H54 (cell line): ENCODE results near the gene NDUFAB1.
"Not testable (repeated sequence)": the region's sequence is repeated elsewhere in the genome, so short reads cannot be mapped to it uniquely, and the experiment has no call there.

Experiments used
- DNase-seq: peaks from one replicate; pipeline ENCODE4 v3.0.0; 2011; ENCODE audit warnings: low spot score, mixed read lengths; ENCODE audit not compliant: insufficient read length
- FAIRE-seq: peaks from 3 replicates; lab custom pipeline; 2011; peaks lifted over from hg19 to GRCh38; lab: Jason Lieb, UNC
- POLR2A ChIP-seq: IDR thresholded peaks from 2 replicates; pipeline ENCODE4 v1.6.1; 2011; ENCODE audit warnings: low read depth, mild to moderate bottlenecking, low read length

Gene NDUFAB1

GRCh38 chr16:23595951-23596720, at the start of gene NDUFAB1:
NDUFAB1 (minus strand) TSS chr16:23596316; CDS start chr16:23596290, 26 bp downstream.
- DNase-seq (peak; percentile 89), FAIRE-seq (no peak)
- TF ChIP-seq POLR2A: peak; percentile 60

GRCh38 chr16:23642246-23642774, 46.2 kb upstream of the NDUFAB1 start:
- FAIRE-seq (no peak), DNase-seq (no peak)
- no peak for TF ChIP-seq POLR2A

GRCh38 chr16:23640931-23641765, 45.0 kb upstream of the NDUFAB1 start, which contains the start of the genes DCTN5 and PALB2:
DCTN5 (plus strand) TSS chr16:23641466; CDS start chr16:23641543, 77 bp downstream.
PALB2 (minus strand) TSS chr16:23641310; CDS start chr16:23641157, 153 bp downstream.
- DNase-seq (peak; percentile 78), FAIRE-seq (peak; percentile 36)
- TF ChIP-seq POLR2A: peak; percentile 48

DNA sequence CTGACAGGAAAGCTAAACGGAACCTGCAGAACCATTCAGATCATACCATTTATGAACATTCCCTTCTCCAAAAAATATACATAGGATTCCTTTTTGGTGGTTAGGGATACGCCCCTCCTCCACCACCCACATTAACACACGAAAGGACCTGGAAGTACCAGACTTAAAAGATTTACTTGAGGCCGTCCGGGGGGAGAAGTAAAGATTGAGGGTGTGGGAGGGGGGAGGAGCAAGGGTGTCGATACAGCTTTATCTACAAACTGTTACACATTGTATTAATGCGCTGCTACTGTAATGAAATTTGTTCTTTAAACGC, 44.5 kb upstream of the NDUFAB1 start:
- no peak for TF ChIP-seq POLR2A
- FAIRE-seq (no peak), DNase-seq (no peak)

DNA sequence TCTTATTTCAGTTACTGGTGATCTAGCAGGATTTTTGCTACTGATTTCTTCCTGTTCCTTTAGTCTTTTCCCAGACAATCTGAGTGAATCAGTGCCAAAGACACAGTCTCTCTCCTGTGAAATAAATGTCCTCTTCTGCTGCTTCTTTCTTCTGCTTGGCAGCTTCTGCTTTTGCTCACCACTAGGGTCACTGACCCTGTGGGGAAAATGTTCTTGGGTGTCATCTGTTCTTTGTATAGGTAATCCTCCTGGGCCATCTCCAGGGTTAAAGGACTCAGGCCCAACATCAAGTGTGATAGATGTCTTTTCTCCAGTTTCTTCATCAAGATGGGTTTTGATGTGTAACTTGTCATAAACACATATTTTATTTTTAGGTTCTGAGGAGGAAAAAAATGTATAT, 39.8 kb upstream of the NDUFAB1 start:
- no peak for FAIRE-seq
- no peak for DNase-seq
- TF ChIP-seq POLR2A: no peak

DNA sequence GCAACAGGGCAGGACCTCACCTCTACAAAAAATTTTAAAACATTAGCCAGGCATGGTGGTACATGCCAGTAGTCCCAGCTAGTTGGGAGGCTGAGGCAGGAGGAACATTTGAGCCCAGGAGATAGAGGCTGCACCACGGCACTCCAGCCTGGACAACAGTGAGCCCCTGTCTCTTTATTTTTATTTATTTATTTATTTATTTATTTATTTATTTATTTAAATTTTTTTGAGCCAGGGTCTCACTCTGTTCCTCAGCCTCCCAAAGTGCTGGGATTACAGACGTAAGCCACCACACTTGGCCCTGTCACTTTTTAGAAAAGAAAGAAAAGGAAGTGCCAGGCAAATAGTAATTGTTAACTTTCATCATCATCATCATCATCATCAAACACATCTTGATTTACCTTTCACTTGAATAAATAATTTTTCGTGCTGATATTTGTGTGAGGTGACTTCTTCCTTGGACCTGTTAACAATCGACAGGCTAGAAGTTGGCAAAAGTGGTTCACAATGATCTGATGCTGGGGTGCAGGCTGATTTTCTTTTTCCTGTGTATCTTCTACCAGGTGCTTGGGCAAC, 38.4 kb upstream of the NDUFAB1 start:
- FAIRE-seq: no peak

DNA sequence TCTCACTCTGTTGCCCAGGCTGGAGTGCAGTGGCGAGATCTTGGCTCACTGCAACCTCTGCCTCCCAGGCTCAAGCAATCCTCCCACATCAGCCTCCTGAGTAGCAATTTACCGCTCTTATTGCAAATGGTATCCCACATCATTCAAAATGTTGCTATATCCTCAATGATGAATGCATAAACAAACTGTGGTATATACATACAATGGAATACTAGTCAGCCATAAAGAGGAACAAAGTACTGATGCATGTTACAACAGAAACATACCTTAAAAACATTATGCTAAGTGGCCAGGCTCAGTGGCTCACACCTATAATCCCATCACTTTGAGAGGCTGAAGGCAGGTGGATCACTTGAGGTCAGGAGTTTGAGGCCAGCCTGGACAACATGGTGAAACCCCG, 35.8 kb upstream of the NDUFAB1 start:
- not testable (repeated sequence) for FAIRE-seq, DNase-seq

More for the DNA sequence above, 38.4 kb upstream of the NDUFAB1 start:
- no peak for DNase-seq
- no peak for TF ChIP-seq POLR2A

DNA sequence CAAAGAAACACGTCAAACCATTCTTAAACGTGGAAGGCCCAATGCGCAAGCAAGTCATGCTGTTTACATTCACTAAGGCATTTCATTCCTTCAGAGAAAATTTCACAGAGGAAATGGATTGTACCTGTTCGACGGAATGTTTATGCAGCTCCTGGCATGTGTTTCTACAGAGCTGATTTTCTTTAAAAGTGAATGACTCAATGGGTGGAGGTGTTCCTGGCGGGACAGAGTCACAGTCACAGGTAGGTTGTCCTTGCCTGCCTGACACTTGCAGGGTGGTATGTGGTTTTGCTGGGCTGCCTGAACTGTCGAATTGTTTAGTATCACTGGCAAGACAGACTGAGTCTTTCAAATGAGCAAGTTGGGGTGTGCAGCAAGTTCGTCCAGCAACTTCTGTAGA, 33.4 kb upstream of the NDUFAB1 start:
- FAIRE-seq (no peak), DNase-seq (no peak)

DNA sequence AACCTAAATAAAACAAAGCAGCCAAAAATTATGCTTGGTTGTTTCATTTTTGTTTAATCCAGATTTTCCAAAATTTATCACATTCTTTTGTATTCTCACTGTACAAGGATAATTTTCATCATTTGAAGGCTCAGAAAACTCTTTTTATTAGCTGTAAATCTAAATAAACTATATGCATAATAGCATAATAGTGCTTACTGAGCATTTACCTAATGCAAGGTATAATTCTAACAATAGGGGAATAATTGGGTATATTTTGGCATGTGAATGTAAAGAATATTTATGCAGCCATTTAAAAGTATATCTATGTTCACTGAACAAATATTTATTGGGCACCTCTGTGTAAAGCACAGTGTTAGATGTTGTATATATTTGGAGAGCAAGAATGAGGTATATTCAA, 28.0 kb upstream of the NDUFAB1 start:
- FAIRE-seq: no peak
- TF ChIP-seq POLR2A: no peak
- DNase-seq: no peak

More for the DNA sequence above, 33.4 kb upstream of the NDUFAB1 start:
- TF ChIP-seq POLR2A: no peak

DNA sequence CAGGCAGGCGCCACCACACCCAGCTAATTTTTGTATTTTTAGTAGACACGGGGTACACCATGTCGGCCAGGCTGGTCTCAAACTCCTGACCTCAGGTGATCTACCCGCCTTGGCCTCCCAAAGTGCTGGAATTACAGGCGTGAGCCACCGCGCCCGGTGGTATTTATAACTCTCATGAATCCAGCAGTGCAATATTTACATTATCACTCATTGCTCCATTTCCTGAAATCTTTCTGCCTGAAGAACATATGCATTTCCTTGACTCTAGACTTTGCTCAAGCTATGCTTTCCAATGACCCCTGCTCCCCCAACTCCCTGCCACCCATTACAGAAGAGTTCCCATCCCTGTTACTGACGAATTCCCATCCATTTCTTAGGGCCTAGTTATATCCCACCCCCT, 19.7 kb upstream of the NDUFAB1 start:
- DNase-seq (no peak), FAIRE-seq (no peak)
- no peak for TF ChIP-seq POLR2A

DNA sequence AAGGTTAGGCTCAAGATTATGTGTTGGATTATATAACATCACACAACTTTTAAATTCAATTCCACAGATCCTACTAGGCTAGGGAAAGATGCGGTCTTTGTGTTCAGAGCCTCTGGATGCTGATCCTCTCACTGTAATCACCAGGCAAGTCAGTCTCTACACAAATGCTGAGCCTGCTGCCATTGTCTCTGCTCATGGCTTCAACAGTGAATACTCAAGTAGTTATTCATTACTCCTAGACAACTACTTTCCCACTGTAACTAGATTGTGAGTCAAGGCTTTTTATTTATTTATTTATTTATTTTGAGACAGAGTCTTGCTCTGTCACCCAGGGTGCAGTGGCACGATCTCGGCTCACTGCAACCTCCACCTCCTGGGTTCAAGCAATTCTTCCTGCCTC, 15.8 kb upstream of the NDUFAB1 start:
- DNase-seq: no peak
- no peak for TF ChIP-seq POLR2A
- no peak for FAIRE-seq

GRCh38 chr16:23610905-23611304, 14.8 kb upstream of the NDUFAB1 start:
- FAIRE-seq, DNase-seq: not testable (repeated sequence)

DNA sequence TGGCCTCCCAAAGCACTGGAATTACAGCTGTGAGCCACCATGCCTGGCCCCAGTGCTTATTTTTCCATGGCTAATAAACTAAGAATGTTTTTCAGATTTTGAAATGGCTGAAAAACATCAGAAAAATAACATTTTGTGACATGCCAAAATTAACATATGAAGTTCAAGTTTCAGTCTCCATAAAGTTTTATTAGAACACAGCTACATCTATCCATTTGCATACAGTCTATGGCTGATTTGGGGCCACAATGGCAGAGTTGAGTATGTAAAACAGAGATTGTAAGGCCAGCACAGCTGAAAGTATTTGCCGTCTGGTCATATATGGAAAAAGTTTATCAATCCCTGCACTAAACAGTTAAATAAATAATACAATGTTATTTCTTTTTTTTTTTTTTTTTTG, 13.8 kb upstream of the NDUFAB1 start:
- DNase-seq (no peak), FAIRE-seq (no peak)
- TF ChIP-seq POLR2A: no peak

DNA sequence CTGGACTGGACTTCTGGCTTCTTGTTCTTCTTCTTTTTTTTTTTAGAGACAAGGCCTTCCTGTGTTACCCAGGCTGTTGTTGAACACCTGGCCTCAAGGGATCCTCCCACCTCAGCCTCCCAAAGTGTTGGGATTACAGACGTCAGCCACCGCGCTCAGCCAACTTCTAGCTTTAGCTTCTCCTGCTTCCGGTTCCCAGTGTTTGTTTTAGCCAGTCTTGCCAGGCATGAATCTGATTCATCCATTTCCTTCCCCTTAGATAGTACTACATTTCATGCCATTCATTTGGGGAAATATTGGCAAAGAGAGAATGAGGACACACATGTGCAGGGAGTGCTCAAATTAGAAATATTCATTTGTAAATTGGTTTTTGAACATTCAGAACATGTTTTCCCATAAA, 12.1 kb upstream of the NDUFAB1 start:
- FAIRE-seq: peak; percentile 84
- TF ChIP-seq POLR2A: no peak
- peak; percentile 44 for DNase-seq
